K562 (cell line): Measurements from ENCODE around the gene MTA1. TPM values are rescaled to one million over a fixed set of nuclear protein-coding genes. Genes with fewer than 3 reads are reported as not detected.
A peak's percentile ranks its signal among the peaks of the same experiment; 100 is the strongest.

Source experiments
- ATAC-seq: fragments of 200-7000 bp; cut with Tn5 transposase; 3 replicates; pipeline ENCODE4 v1.9.1; 2020; ENCODE audit warnings: moderate library complexity
- BruUV-seq: library from RNA; stranded (reverse); fragments of 400-500 nt; replicated peaks from 2 replicates; lab custom pipeline; 2021; lab: Mats Ljungman, UMichigan
- CTCF ChIA-PET: fragments of 300-600 bp; formaldehyde crosslinking; extraction: SDS; loops from one replicate; lab custom pipeline; 2021; ENCODE audit warnings: low intra/inter-chr PET ratio; lab: Yijun Ruan, JAX
- POLR2A ChIA-PET: fragments of 300-600, 350-650 bp; sonication (Branson Sonifier 250); formaldehyde crosslinking; extraction: SDS; loops from one replicate; lab custom pipeline; 2021; ENCODE audit warnings: antibody characterized with exemption, inconsistent platforms; lab: Yijun Ruan, JAX
- DNase-seq, 4 experiments: peaks; one replicate each; pipeline versions ENCODE4 v3.0.0 to v3.0.0-alpha.2; 2011 to 2018; ENCODE audit warnings: low spot score in 3 of 4, mixed read lengths in 3 of 4; ENCODE audit errors: extremely low read depth in 1 of 4
- FAIRE-seq: peaks from 2 replicates; lab custom pipeline; 2011; peaks lifted over from hg19 to GRCh38; lab: Jason Lieb, UNC
- H2AFZ ChIP-seq: 2 replicates; pipeline ENCODE4 v1.6.0; 2011; ENCODE audit warnings: low read depth, low read length, control low read depth, inconsistent platforms
- H3K27ac ChIP-seq: fragments of 200-600 bp; 3 replicates; pipeline ENCODE4 v1.8.0; 2011; ENCODE audit warnings: low read depth, mild to moderate bottlenecking, control low read depth, inconsistent platforms, low read length, moderate library complexity, mixed read lengths; ENCODE audit errors: extremely low read depth
- H3K27me3 ChIP-seq, 2 experiments: fragments of 300-600 bp in 1 of 2; 2 replicates in 1 of 2; 3 replicates in 1 of 2; pipeline versions ENCODE4 v1.6.0 to v1.8.0; 2011; ENCODE audit warnings: inconsistent platforms in 2 of 2, low read length in 2 of 2, mild to moderate bottlenecking in 1 of 2, mixed read lengths in 1 of 2, moderate library complexity in 1 of 2; ENCODE audit not compliant: control insufficient read depth in 2 of 2, insufficient read depth in 2 of 2
- H3K36me3 ChIP-seq: fragments of 300-600 bp; 3 replicates; pipeline ENCODE4 v1.8.0; 2011; ENCODE audit warnings: mild to moderate bottlenecking, low read length, inconsistent platforms; ENCODE audit not compliant: control insufficient read depth, insufficient read depth
- H3K4me1 ChIP-seq, 2 experiments: fragments of 200-600 bp in 1 of 2; replicated peaks in 1 of 2; 2 replicates in 1 of 2; 3 replicates in 1 of 2; pipeline versions ENCODE4 v1.5.1 to v1.8.0; 2011; ENCODE audit warnings: inconsistent platforms in 2 of 2, low read length in 2 of 2, mild to moderate bottlenecking in 1 of 2, mixed read lengths in 1 of 2, moderate library complexity in 1 of 2; ENCODE audit not compliant: control insufficient read depth in 2 of 2, insufficient read depth in 2 of 2
- H3K4me2 ChIP-seq: 2 replicates; pipeline ENCODE4 v1.6.1; 2011; ENCODE audit warnings: low read length, control low read depth, inconsistent platforms, mixed read lengths; ENCODE audit not compliant: insufficient read depth
- H3K4me3 ChIP-seq: fragments of 200-600 bp; sonication (generic), shearing (Covaris generic); 2 replicates; pipeline ENCODE4 v1.5.1; 2016; ENCODE audit warnings: control low read depth, inconsistent platforms
- H3K79me2 ChIP-seq: fragments of 200-600 bp; 3 replicates; pipeline ENCODE4 v1.8.0; 2011; ENCODE audit warnings: low read length, inconsistent platforms; ENCODE audit not compliant: control insufficient read depth, insufficient read depth
- H3K9ac ChIP-seq, 2 experiments: 2 replicates each; pipeline versions ENCODE4 v1.6.0 to v1.6.1; 2011; ENCODE audit warnings: low read depth in 2 of 2, low read length in 2 of 2, control low read depth in 1 of 2, inconsistent platforms in 1 of 2, mild to moderate bottlenecking in 1 of 2, mixed read lengths in 1 of 2; ENCODE audit not compliant: insufficient read depth in 1 of 2
- H3K9me1 ChIP-seq: one replicate; pipeline ENCODE4 v1.6.0; 2011; ENCODE audit warnings: inconsistent platforms, mild to moderate bottlenecking, low read length, moderate library complexity; ENCODE audit not compliant: control insufficient read depth, insufficient read depth
- H3K9me3 ChIP-seq: replicated peaks from 2 replicates; pipeline ENCODE4 v1.5.1; 2011; ENCODE audit warnings: low read depth, low read length, inconsistent platforms; ENCODE audit not compliant: control insufficient read depth, insufficient read depth
- H4K20me1 ChIP-seq: replicated peaks from 2 replicates; pipeline ENCODE4 v1.6.1; 2011; ENCODE audit warnings: low read length, inconsistent platforms, mixed read lengths; ENCODE audit not compliant: control insufficient read depth, insufficient read depth
- FOXJ2 ChIP-seq: fragments of 200-800 bp; sonication (Bioruptor generic); IDR thresholded peaks from 2 replicates; pipeline ENCODE4 v1.6.1; 2016; ENCODE audit warnings: missing genetic modification characterization, missing compliant biosample characterization
- WGBS: fragments of 100-300 bp; shearing (Covaris generic); methylation state at CpG from one replicate; pipeline ENCODE4 v1.1.6; 2016; ENCODE audit warnings: low coverage, mixed read lengths; ENCODE audit not compliant: insufficient coverage; ENCODE audit errors: missing lambda C conversion rate; 5-methylcytosine and 5-hydroxymethylcytosine counted together
- in situ Hi-C: fragments of 300-500 bp; cut with MboI; formaldehyde crosslinking; loops from 4 replicates; pipeline ENCODE4 v1.15.0; 2018; ENCODE audit warnings: inconsistent platforms, mixed read lengths
- intact Hi-C: fragments of 100-400 bp; cut with micrococcal nuclease; formaldehyde crosslinking; loops from 2 replicates; pipeline ENCODE4 v1.14.2; 2022
- polyA plus RNA-seq, 8 experiments: library from polyadenylated mRNA; depleted of rRNA in 4 of 8; stranded (reverse) in 5 of 8; unstranded in 3 of 8; fragments of >200 nt; fragmentation: Nextera tagmentation in 2 of 8; fragmentation: Illumina TruSeq in 1 of 8; extraction: Ambion mirVana in 2 of 8; extraction: Trizol in 1 of 8; gene quantifications; 2 replicates each; pipeline versions ENCODE4 v1.2.1 to v1.2.3, GENCODE V29; 2011 to 2014; ENCODE audit warnings: inconsistent platforms in 1 of 8, missing spikeins in 1 of 8
- total RNA-seq, 7 experiments: library from RNA; depleted of rRNA in 6 of 7; stranded (reverse); fragments of >200 nt in 6 of 7; fragmentation: Illumina TruSeq in 2 of 7; extraction: Trizol in 2 of 7; gene quantifications; 2 replicates each; pipeline versions ENCODE4 v1.2.1 to v1.2.3, GENCODE V29; 2011 to 2021; ENCODE audit warnings: low replicate concordance in 1 of 7
- TF ChIP-seq, protein P1 (sequence below), 3 experiments: IDR thresholded peaks in 2 of 3; conservative IDR thresholded peaks in 1 of 3; 2 replicates each; pipeline ENCODE4 v1.5.1; 2011 to 2012; ENCODE audit warnings: low read length in 3 of 3, mild to moderate bottlenecking in 3 of 3, control low read depth in 2 of 3, improper control_type of control experiment in 1 of 3, inconsistent platforms in 1 of 3, low read depth in 1 of 3, mixed read lengths in 1 of 3, moderate library complexity in 1 of 3; ENCODE audit not compliant: insufficient read depth in 2 of 3

Gene MTA1
- total and polyA plus RNA-seq, 9 of the 15 experiments (the other 6 are each of a cell fraction or from before 2014, with no cell fraction given): 0.13 to 118 (median 32.3) TPM

DNA sequence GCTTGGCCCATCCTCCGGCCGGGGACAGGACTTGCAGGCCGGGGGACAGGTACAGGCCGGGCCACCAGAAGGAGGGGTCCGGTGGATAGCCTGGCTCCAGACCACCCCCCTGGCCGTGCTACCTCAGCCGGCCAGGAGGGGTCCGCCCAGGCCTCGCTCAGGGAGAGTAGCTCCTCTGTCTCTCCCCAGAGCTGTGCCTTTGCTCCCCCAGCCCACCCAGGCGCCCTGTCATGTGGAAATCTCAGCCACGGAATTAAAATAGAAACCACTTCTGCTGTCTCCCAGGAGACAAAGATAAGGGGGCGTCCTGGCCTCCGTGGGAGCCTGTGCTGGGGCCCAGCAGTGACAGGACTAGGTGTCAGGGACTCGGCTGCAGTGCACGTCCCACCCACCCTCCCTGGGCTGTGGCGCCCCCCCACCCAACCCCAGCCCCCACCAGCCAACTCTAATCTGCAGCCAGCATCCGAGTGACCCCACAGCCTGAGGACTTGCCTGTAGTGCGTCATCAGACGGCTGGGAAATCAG is 51.7 kb downstream of the MTA1 start:
- no peaks in the 10 kb centered on the region; the same call in 1 of the 2 replicates for H4K20me1 ChIP-seq
- no peak for TF ChIP-seq FOXJ2 (tag)
- TF ChIP-seq, protein P1, sequence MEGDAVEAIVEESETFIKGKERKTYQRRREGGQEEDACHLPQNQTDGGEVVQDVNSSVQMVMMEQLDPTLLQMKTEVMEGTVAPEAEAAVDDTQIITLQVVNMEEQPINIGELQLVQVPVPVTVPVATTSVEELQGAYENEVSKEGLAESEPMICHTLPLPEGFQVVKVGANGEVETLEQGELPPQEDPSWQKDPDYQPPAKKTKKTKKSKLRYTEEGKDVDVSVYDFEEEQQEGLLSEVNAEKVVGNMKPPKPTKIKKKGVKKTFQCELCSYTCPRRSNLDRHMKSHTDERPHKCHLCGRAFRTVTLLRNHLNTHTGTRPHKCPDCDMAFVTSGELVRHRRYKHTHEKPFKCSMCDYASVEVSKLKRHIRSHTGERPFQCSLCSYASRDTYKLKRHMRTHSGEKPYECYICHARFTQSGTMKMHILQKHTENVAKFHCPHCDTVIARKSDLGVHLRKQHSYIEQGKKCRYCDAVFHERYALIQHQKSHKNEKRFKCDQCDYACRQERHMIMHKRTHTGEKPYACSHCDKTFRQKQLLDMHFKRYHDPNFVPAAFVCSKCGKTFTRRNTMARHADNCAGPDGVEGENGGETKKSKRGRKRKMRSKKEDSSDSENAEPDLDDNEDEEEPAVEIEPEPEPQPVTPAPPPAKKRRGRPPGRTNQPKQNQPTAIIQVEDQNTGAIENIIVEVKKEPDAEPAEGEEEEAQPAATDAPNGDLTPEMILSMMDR (IDR thresholded peaks at IDR 0.05 in 2 of 3, conservative IDR thresholded peaks at IDR 0.05 in 1 of 3; ENCODE audit: insufficient read depth in 2 of 3, low read depth in 1 of 3, low read length in 3 of 3): peak in 2 of 3 experiments; percentile 7 to 20; a peak in 1 of 6 replicates
- intact Hi-C loops (loop anchor here (10.0 kb wide), 1 partner anchor 53 kb away; the partner anchor contains the start of gene TMEM121), in situ Hi-C loops (no loop called here)
- no peak overlapping the region for H3K27ac ChIP-seq
- no peaks in the 10 kb centered on the region for H3K9me3 ChIP-seq
- DNase-seq (peak in 2 of 4 experiments; percentile 22 to 23), ATAC-seq (peak; percentile 31; the same call in 2 of the 3 replicates), FAIRE-seq (no peak)
- H2AFZ ChIP-seq: no peak overlapping the region
- peaks cover 0 to 7% of the 10 kb centered on the region in 2 experiments; a peak in 1 of 5 replicates for H3K27me3 ChIP-seq
- H3K4me1 ChIP-seq: peaks cover 0 to 73% of the 10 kb centered on the region in 2 experiments; a peak in 2 of 5 replicates
- no peak overlapping the region for H3K4me3 ChIP-seq
- peaks cover 31% of the 10 kb centered on the region; the same call in 1 of the 3 replicates for H3K36me3 ChIP-seq
- no peaks in the 10 kb centered on the region for H3K79me2 ChIP-seq
- no TSS peak for BruUV-seq
- H3K4me2 ChIP-seq: no peak overlapping the region
- no peak overlapping the region for H3K9ac ChIP-seq
- POLR2A ChIA-PET: interaction anchor here (1.2 to 1.9 kb wide), 3 partner anchors 9 to 25 kb away, joined by 4 to 8 read pairs (median 5); no protein-coding TSS in a partner anchor
- CTCF ChIA-PET: interaction anchor here (1.1 kb wide), 1 partner anchor 18 kb away, joined by 4 read pairs; no protein-coding TSS in a partner anchor
- 49% methylated on average over 10 of the region's 19 CpGs for WGBS
- H3K9me1 ChIP-seq: no peaks in the 10 kb centered on the region
